ENCODE measurements around the gene C9orf78. TPM values are rescaled to one million over a fixed set of nuclear protein-coding genes. Genes with fewer than 3 reads are reported as not detected.

Gene C9orf78
- total and polyA plus RNA-seq, 9 of the 15 experiments (the other 6 are each of a cell fraction or from before 2014, with no cell fraction given), result 94.6 to 266 (median 202) TPM

- TF ChIP-seq ARNT (IDR thresholded peaks at IDR 0.05) (no peak), U2AF2 (optimal IDR thresholded peaks at IDR 0.05; ENCODE audit: low read depth, low read length) (no peak), SP2 (IDR thresholded peaks at IDR 0.05; ENCODE audit: extremely low read depth, low read depth, low read length, poor library complexity, severe bottlenecking) (peak; percentile 15), ZNF124 (CRISPR knock-in tag; IDR thresholded peaks at IDR 0.05) (no peak), ZNF121 (CRISPR knock-in tag; conservative IDR thresholded peaks at IDR 0.05) (no peak), CBX2 (IDR thresholded peaks at IDR 0.05; ENCODE audit: insufficient read depth, low read length, poor library complexity, severe bottlenecking) (no peak), E4F1 (CRISPR knock-in tag; IDR thresholded peaks at IDR 0.05; ENCODE audit: borderline replicate concordance) (no peak), FOXP4 (CRISPR knock-in tag; IDR thresholded peaks at IDR 0.05; ENCODE audit: borderline replicate concordance) (no peak), THRB (CRISPR knock-in tag; conservative IDR thresholded peaks at IDR 0.05) (0 out of 2 replicates have a peak, but pooled peaks have one; percentile 17), ZZZ3 (IDR thresholded peaks at IDR 0.05) (no peak), GABPA (tag; conservative IDR thresholded peaks at IDR 0.05; ENCODE audit: low read depth) (no peak), ZNF165 (CRISPR knock-in tag; IDR thresholded peaks at IDR 0.05; ENCODE audit: borderline replicate concordance) (0 out of 2 replicates have a peak, but pooled peaks have one; percentile 29), MYC (IDR thresholded peaks at IDR 0.05; ENCODE audit: low read depth, low read length) (peak; percentile 89), MYC (CRISPR knock-in tag; IDR thresholded peaks at IDR 0.05; ENCODE audit: borderline replicate concordance, low read depth) (no peak), FOXK2 (conservative IDR thresholded peaks at IDR 0.05 in 1 of 2, IDR thresholded peaks at IDR 0.05 in 1 of 2; ENCODE audit: low read depth in 2 of 2) (peak; percentile 60 to 83), ZBTB49 (CRISPR knock-in tag; IDR thresholded peaks at IDR 0.05; ENCODE audit: borderline replicate concordance) (no peak), SREBF2 (CRISPR knock-in tag; IDR thresholded peaks at IDR 0.05) (no peak), FIP1L1 (IDR thresholded peaks at IDR 0.05; ENCODE audit: low read depth, low read length, poor library complexity, severe bottlenecking) (peak; percentile 69)
Measured at GRCh38 chr9:129835128-129835859, at the start of gene C9orf78, which contains the start of gene USP20 (continued).
